Mesendoderm (in vitro differentiated cells): Measurements from ENCODE around the gene SYT1.

ENCODE experiments used
- DNase-seq: peaks from one replicate; pipeline ENCODE4 v3.0.0; 2013
- H2AK5ac ChIP-seq: 2 replicates; pipeline ENCODE4 v1.6.1; 2013; ENCODE audit warnings: low read length, inconsistent platforms
- H2BK120ac ChIP-seq: 2 replicates; pipeline ENCODE4 v1.6.1; 2013; ENCODE audit warnings: low read depth, mild to moderate bottlenecking, low read length, moderate library complexity, mixed read lengths
- H2BK15ac ChIP-seq: replicated peaks from 2 replicates; pipeline ENCODE4 v1.6.1; 2013; ENCODE audit warnings: low read depth, mild to moderate bottlenecking, moderate library complexity
- H2BK5ac ChIP-seq: 2 replicates; pipeline ENCODE4 v1.6.1; 2013; ENCODE audit warnings: low read length, inconsistent platforms
- H3K18ac ChIP-seq: 2 replicates; pipeline ENCODE4 v1.6.1; 2013; ENCODE audit warnings: mild to moderate bottlenecking, low read length, mixed read lengths
- H3K23ac ChIP-seq: one replicate; pipeline ENCODE4 v1.6.1; 2013; ENCODE audit warnings: low read length
- H3K27ac ChIP-seq: 2 replicates; pipeline ENCODE4 v1.5.1; 2013; ENCODE audit warnings: low read depth, mild to moderate bottlenecking, inconsistent platforms, low read length, moderate library complexity
- H3K27me3 ChIP-seq: 2 replicates; pipeline ENCODE4 v1.6.1; 2013; ENCODE audit warnings: low read length, control low read depth, mild to moderate bottlenecking, inconsistent platforms; ENCODE audit not compliant: insufficient read depth, poor library complexity
- H3K36me3 ChIP-seq: 2 replicates; pipeline ENCODE4 v1.6.1; 2013; ENCODE audit warnings: low read length, inconsistent platforms; ENCODE audit not compliant: control insufficient read depth, insufficient read depth
- H3K4ac ChIP-seq: one replicate; pipeline ENCODE4 v1.6.1; 2013; ENCODE audit warnings: low read depth, mild to moderate bottlenecking, low read length, moderate library complexity
- H3K4me1 ChIP-seq: 2 replicates; pipeline ENCODE4 v1.6.1; 2013; ENCODE audit warnings: low read depth, low read length, inconsistent platforms; ENCODE audit not compliant: control insufficient read depth
- H3K4me2 ChIP-seq: 2 replicates; pipeline ENCODE4 v1.6.1; 2013; ENCODE audit warnings: low read length
- H3K4me3 ChIP-seq: 2 replicates; pipeline ENCODE4 v1.5.1; 2013; ENCODE audit warnings: mild to moderate bottlenecking, low read length
- H3K56ac ChIP-seq: one replicate; pipeline ENCODE4 v1.6.1; 2013; ENCODE audit warnings: low read length
- H3K79me1 ChIP-seq: 2 replicates; pipeline ENCODE4 v1.6.1; 2013; ENCODE audit warnings: low read length, inconsistent platforms
- H3K79me2 ChIP-seq: 2 replicates; pipeline ENCODE4 v1.6.1; 2013; ENCODE audit warnings: mild to moderate bottlenecking, low read length; ENCODE audit not compliant: control insufficient read depth, insufficient read depth
- H3K9ac ChIP-seq: 2 replicates; pipeline ENCODE4 v1.6.1; 2013; ENCODE audit warnings: low read length, inconsistent platforms
- H4K5ac ChIP-seq: one replicate; pipeline ENCODE4 v1.6.1; 2013; ENCODE audit warnings: low read length
- H4K8ac ChIP-seq: one replicate; pipeline ENCODE4 v1.6.1; 2013; ENCODE audit warnings: low read depth, mild to moderate bottlenecking, control low read depth, low read length, moderate library complexity
- WGBS: extraction: QIAGEN DNeasy Blood & Tissue Kit; methylation state at CpG from one replicate; pipeline ENCODE4 v1.1.7; 2013; ENCODE audit warnings: low lambda C conversion rate, missing lambda C conversion rate; ENCODE audit not compliant: insufficient coverage; ENCODE audit errors: extremely low coverage; 5-methylcytosine and 5-hydroxymethylcytosine counted together

The SYT1 gene

DNA sequence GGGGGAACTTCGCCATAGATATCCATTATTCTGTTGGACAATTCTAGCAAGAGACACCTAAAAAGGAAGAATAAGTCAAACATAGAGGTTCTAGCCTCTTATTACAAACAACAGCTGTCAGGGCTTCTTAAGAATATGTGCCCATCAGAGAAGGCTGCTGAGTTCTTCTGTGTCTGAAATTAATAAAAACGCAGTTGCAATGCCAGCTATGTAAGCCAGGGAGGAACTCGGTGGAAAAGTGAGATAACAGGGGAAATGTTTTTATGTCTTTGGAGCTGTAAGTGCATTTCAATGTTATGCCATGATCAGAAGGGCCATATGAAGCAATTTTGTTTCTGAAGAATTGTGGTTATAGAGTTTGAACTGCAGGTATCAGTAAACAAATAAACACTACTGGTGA lies 95.0 kb downstream of the SYT1 start:
- H4K5ac ChIP-seq: no peak overlapping the region
- H3K79me2 ChIP-seq: no peaks in the 10 kb centered on the region
- no CpG with 5 or more reads among the region's 3 CpGs for WGBS
- no peak overlapping the region for H3K18ac ChIP-seq
- H3K4me1 ChIP-seq: no peaks in the 10 kb centered on the region
- H2BK120ac ChIP-seq: no peak overlapping the region
- H3K56ac ChIP-seq: no peak overlapping the region
- H4K8ac ChIP-seq: no peak overlapping the region
- H2AK5ac ChIP-seq: no peak overlapping the region
- H3K36me3 ChIP-seq: no peaks in the 10 kb centered on the region
- no peak overlapping the region for H2BK5ac ChIP-seq
- no peak overlapping the region for H3K4me3 ChIP-seq
- H3K4ac ChIP-seq: no peak overlapping the region
- no peak overlapping the region for H3K9ac ChIP-seq
- H3K27ac ChIP-seq: no peak overlapping the region
- H3K27me3 ChIP-seq: no peaks in the 10 kb centered on the region
- H3K79me1 ChIP-seq: no peaks in the 10 kb centered on the region
- H3K4me2 ChIP-seq: no peak overlapping the region
- H3K23ac ChIP-seq: no peak overlapping the region
- no peak overlapping the region for H2BK15ac ChIP-seq
- no peak for DNase-seq

DNA sequence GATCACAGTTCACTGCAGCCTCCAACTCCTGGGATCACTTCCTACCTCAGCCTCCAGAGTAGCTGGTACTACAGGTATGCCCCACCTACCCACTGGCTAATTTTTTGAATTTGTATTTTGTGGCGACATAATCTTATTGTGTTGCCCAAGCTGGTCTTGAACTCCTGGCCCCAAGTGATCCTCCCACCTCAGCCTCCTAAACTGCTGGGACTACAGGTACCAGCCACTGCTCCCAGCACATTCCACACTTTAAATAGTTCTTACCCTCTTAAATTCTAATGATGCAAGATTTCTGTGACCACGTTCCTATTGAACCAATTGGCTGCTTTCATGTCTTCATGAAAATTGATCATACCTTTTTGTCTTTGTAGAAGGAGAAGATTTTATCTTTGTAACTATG lies 96.6 kb downstream of the SYT1 start:
- H4K5ac ChIP-seq: no peak overlapping the region
- no peak overlapping the region for H3K56ac ChIP-seq
- WGBS: no CpG with 5 or more reads among the region's 2 CpGs
- H3K79me2 ChIP-seq: no peaks in the 10 kb centered on the region
- no peak overlapping the region for H3K23ac ChIP-seq
- no peaks in the 10 kb centered on the region for H3K79me1 ChIP-seq
- no peaks in the 10 kb centered on the region for H3K27me3 ChIP-seq
- no peak overlapping the region for H2BK5ac ChIP-seq
- no peak overlapping the region for H2AK5ac ChIP-seq
- H4K8ac ChIP-seq: no peak overlapping the region
- no peak overlapping the region for H2BK15ac ChIP-seq
- no peak overlapping the region for H3K18ac ChIP-seq
- H3K4me2 ChIP-seq: no peak overlapping the region
- no peaks in the 10 kb centered on the region for H3K36me3 ChIP-seq
- no peak overlapping the region for H3K4ac ChIP-seq
- H3K27ac ChIP-seq: no peak overlapping the region
- H3K9ac ChIP-seq: no peak overlapping the region
- DNase-seq: no peak
- no peak overlapping the region for H3K4me3 ChIP-seq
- H2BK120ac ChIP-seq: no peak overlapping the region
- H3K4me1 ChIP-seq: no peaks in the 10 kb centered on the region

DNA sequence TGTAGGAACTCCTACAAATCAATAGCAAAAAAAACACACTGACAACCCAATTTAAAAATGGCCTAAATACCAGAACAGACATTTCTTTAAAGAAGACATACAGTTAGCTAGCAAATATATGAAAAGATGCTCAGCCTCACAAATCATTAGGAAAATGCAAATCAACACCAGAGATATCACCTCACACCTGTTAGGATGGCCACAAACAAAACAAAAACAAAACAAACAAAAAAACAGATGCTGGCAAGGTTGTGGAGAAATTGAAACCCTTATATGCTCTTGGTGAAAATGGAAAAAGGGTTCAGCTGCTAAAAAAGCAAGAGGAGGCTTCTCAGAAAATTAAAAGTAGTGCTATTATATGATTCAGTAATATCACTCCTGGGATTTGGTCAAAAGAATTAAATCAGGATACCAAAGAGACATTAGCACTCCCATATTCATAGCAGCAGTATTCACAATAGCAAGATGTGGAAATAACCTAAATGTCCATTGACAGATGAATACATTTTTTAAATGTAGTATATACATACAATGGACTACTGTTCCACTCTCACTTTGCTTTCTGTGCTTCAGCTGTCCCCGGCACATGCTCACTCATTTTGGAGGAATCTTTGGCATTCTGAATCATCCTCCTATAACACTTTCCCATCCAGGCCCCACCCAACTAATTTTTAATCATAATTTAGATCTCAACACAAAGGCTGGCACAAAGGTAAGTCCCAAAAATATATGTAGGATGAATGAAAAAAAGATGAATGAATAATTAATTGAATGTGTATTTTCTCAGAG lies 99.1 kb downstream of the SYT1 start:
- Histone ChIP-seq H3K4me1 (no peaks in the 10 kb centered on the region), H3K4me3 (no peak overlapping the region), H4K5ac (no peak overlapping the region), H3K36me3 (no peaks in the 10 kb centered on the region), H2BK15ac (no peak overlapping the region), H2AK5ac (no peak overlapping the region), H3K4ac (no peak overlapping the region), H3K23ac (no peak overlapping the region), H3K18ac (no peak overlapping the region), H3K79me1 (no peaks in the 10 kb centered on the region), H3K4me2 (no peak overlapping the region), H3K79me2 (no peaks in the 10 kb centered on the region), H3K27me3 (no peaks in the 10 kb centered on the region), H2BK5ac (no peak overlapping the region), H3K56ac (no peak overlapping the region), H3K27ac (no peak overlapping the region), H3K9ac (no peak overlapping the region), H4K8ac (no peak overlapping the region), H2BK120ac (no peak overlapping the region)
- WGBS: no CpG with 5 or more reads among the region's 1 CpG
- no peak for DNase-seq

DNA sequence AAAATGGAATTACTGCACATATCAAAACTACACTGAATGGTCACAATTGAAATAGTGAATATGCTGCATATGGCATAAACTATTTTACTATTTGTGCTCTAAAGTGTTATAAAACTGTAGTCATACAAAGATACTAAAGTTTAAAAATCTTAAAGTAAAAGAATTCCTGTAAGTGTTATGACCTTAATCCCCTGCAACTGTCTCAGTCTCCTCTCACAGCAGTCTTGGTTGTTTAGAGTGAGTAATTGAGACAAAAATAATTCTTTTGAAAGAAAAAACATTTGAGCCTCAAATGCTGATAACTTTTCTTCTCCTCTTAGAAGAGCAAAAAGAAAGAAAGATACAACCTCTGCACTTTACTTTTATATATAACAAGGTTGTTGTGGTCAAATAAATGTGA lies 99.9 kb downstream of the SYT1 start:
- H3K4me1 ChIP-seq: no peaks in the 10 kb centered on the region
- H2BK5ac ChIP-seq: no peak overlapping the region
- H3K36me3 ChIP-seq: no peaks in the 10 kb centered on the region
- no peaks in the 10 kb centered on the region for H3K27me3 ChIP-seq
- H3K4me3 ChIP-seq: no peak overlapping the region
- H3K4ac ChIP-seq: no peak overlapping the region
- H2BK15ac ChIP-seq: no peak overlapping the region
- no peak overlapping the region for H3K27ac ChIP-seq
- no peak for DNase-seq
- no peaks in the 10 kb centered on the region for H3K79me1 ChIP-seq
- H3K18ac ChIP-seq: no peak overlapping the region
- no peak overlapping the region for H3K9ac ChIP-seq
- H2BK120ac ChIP-seq: no peak overlapping the region
- no peak overlapping the region for H3K56ac ChIP-seq
- no peak overlapping the region for H3K23ac ChIP-seq
- no peak overlapping the region for H2AK5ac ChIP-seq
- H3K79me2 ChIP-seq: no peaks in the 10 kb centered on the region
- H4K8ac ChIP-seq: no peak overlapping the region
- no peak overlapping the region for H4K5ac ChIP-seq
- H3K4me2 ChIP-seq: no peak overlapping the region

DNA sequence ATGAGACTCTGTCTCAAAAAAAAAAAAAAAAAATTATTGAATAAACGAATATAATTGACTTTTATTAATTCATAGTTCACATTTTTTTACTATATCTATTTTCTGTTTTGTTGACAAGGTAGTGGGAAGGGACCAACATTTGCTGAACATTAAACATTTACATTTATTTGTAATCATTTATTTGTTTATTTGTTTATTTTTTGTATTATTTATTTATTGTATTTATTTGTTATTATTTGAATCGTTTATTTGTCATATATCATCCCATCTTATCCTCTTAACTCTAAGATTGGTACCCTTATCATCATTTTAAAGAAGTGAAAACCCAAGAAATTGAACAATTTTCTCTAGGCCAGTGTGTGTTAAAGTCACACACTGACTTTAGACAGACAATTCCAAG lies 101.5 kb downstream of the SYT1 start:
- H3K79me1 ChIP-seq: no peaks in the 10 kb centered on the region
- H3K4me2 ChIP-seq: no peak overlapping the region
- no peaks in the 10 kb centered on the region for H3K79me2 ChIP-seq
- no peak overlapping the region for H3K9ac ChIP-seq
- no peaks in the 10 kb centered on the region for H3K4me1 ChIP-seq
- no peaks in the 10 kb centered on the region for H3K36me3 ChIP-seq
- no peak overlapping the region for H4K5ac ChIP-seq
- no peak overlapping the region for H3K23ac ChIP-seq
- H3K18ac ChIP-seq: no peak overlapping the region
- H3K4ac ChIP-seq: no peak overlapping the region
- H3K27me3 ChIP-seq: no peaks in the 10 kb centered on the region
- no peak overlapping the region for H3K27ac ChIP-seq
- H4K8ac ChIP-seq: no peak overlapping the region
- H3K4me3 ChIP-seq: no peak overlapping the region
- H2AK5ac ChIP-seq: no peak overlapping the region
- DNase-seq: no peak
- WGBS: no CpG with 5 or more reads among the region's 2 CpGs
- no peak overlapping the region for H2BK120ac ChIP-seq
- no peak overlapping the region for H3K56ac ChIP-seq
- no peak overlapping the region for H2BK5ac ChIP-seq
- no peak overlapping the region for H2BK15ac ChIP-seq

DNA sequence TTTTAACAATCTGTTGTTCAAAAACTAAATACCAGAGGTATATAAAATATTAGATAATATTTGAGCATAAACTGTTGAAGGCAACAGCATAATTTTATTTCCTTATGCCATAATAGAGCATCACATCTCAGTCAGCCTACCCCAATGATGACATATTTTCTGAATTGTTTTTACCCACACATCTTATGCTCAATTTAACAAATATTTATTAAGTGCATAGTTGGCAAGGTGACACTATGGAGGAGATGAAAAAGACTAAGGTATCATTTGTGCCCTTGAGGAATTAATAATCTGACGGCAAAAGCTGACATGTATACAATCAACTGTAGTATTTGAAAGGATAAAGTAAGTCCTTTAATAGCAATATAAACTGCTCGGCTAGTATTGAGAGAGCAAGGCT lies 102.4 kb downstream of the SYT1 start:
- Histone ChIP-seq H3K79me2 (no peaks in the 10 kb centered on the region), H3K4ac (no peak overlapping the region), H3K79me1 (no peaks in the 10 kb centered on the region), H3K36me3 (no peaks in the 10 kb centered on the region), H3K56ac (no peak overlapping the region), H3K4me1 (no peaks in the 10 kb centered on the region), H3K4me2 (no peak overlapping the region), H3K9ac (no peak overlapping the region), H4K5ac (no peak overlapping the region), H2BK120ac (no peak overlapping the region), H3K27me3 (no peaks in the 10 kb centered on the region), H2BK15ac (no peak overlapping the region), H3K4me3 (no peak overlapping the region), H4K8ac (no peak overlapping the region), H3K18ac (no peak overlapping the region), H2AK5ac (no peak overlapping the region), H3K27ac (no peak overlapping the region), H3K23ac (no peak overlapping the region), H2BK5ac (no peak overlapping the region)
- no CpG with 5 or more reads among the region's 2 CpGs for WGBS
- DNase-seq: no peak
